H1 (cell line): ENCODE results near the gene TWIST2. TPM values are rescaled to one million over a fixed set of nuclear protein-coding genes. Genes with fewer than 3 reads are reported as not detected.

Experiments
- CTCF ChIA-PET: fragments of 300-600 bp; sonication (Branson Sonifier 250); formaldehyde crosslinking; loops from one replicate; lab custom pipeline; 2021; ENCODE audit not compliant: partially characterized antibody; lab: Charles Lee
- POLR2A ChIA-PET: fragments of 300-600 bp; sonication (Branson Sonifier 250); formaldehyde crosslinking; loops from one replicate; lab custom pipeline; 2021; ENCODE audit warnings: inconsistent platforms; ENCODE audit not compliant: partially characterized antibody; lab: Charles Lee
- DNase-seq, 2 experiments: peaks; one replicate each; pipeline versions ENCODE4 v3.0.0 to v3.0.0-alpha.2; 2010 to 2022; ENCODE audit warnings: low spot score in 2 of 2, low read depth in 1 of 2, mixed read lengths in 1 of 2
- FAIRE-seq: peaks from 2 replicates; lab custom pipeline; 2011; peaks lifted over from hg19 to GRCh38; lab: Jason Lieb, UNC
- H2AFZ ChIP-seq: 2 replicates; pipeline ENCODE4 v1.8.1; 2012; ENCODE audit warnings: low read length, inconsistent platforms
- H2AK5ac ChIP-seq: 2 replicates; pipeline ENCODE4 v1.6.1; 2013; ENCODE audit warnings: low read depth, low read length
- H2BK120ac ChIP-seq: replicated peaks from 2 replicates; pipeline ENCODE3; 2013; ENCODE audit warnings: low read depth, low read length, inconsistent platforms
- H2BK12ac ChIP-seq: 2 replicates; pipeline ENCODE4 v1.6.1; 2013; ENCODE audit warnings: low read depth, low read length
- H2BK15ac ChIP-seq: 2 replicates; pipeline ENCODE4 v1.6.1; 2013; ENCODE audit warnings: low read length
- H2BK20ac ChIP-seq: 2 replicates; pipeline ENCODE4 v1.6.1; 2013; ENCODE audit warnings: low read length
- H2BK5ac ChIP-seq: 2 replicates; pipeline ENCODE4 v1.6.1; 2013; ENCODE audit warnings: low read depth, low read length
- H3K14ac ChIP-seq: 2 replicates; pipeline ENCODE4 v1.6.1; 2013; ENCODE audit warnings: inconsistent platforms; ENCODE audit not compliant: insufficient read length
- H3K18ac ChIP-seq: 2 replicates; pipeline ENCODE4 v1.6.1; 2013; ENCODE audit warnings: low read length; ENCODE audit errors: extremely low read depth
- H3K23ac ChIP-seq: 2 replicates; pipeline ENCODE4 v1.6.1; 2013; ENCODE audit warnings: inconsistent platforms; ENCODE audit not compliant: insufficient read length
- H3K23me2 ChIP-seq: 2 replicates; pipeline ENCODE4 v1.6.1; 2013; ENCODE audit warnings: low read depth, low read length
- H3K27ac ChIP-seq: 2 replicates; pipeline ENCODE4 v1.6.1; 2011; ENCODE audit warnings: low read depth, low read length, inconsistent platforms
- H3K27me3 ChIP-seq, 4 experiments: replicated peaks in 1 of 4; 1 replicate in 1 of 4; 2 replicates in 3 of 4; pipeline versions ENCODE4 v1.6.1 to v1.8.1; 2011 to 2013; ENCODE audit warnings: low read length in 3 of 4, mild to moderate bottlenecking in 3 of 4, inconsistent platforms in 2 of 4, mixed read lengths in 2 of 4, moderate library complexity in 1 of 4; ENCODE audit not compliant: control insufficient read depth in 3 of 4, insufficient read depth in 3 of 4; ENCODE audit errors: extremely low read depth in 1 of 4
- H3K36me3 ChIP-seq, 4 experiments: 2 replicates each; pipeline versions ENCODE4 v1.6.1 to v1.8.1; 2011 to 2013; ENCODE audit warnings: mild to moderate bottlenecking in 4 of 4, low read length in 3 of 4, moderate library complexity in 2 of 4, control low read depth in 1 of 4, inconsistent platforms in 1 of 4; ENCODE audit not compliant: insufficient read depth in 4 of 4, control insufficient read depth in 2 of 4
- H3K4ac ChIP-seq: replicated peaks from 2 replicates; pipeline ENCODE3; 2013; ENCODE audit warnings: low read length, low read depth, mixed read lengths, inconsistent platforms; ENCODE audit not compliant: insufficient read length
- H3K4me1 ChIP-seq, 4 experiments: replicated peaks in 1 of 4; 1 replicate in 1 of 4; 2 replicates in 3 of 4; pipeline versions ENCODE4 v1.6.1 to v1.8.1; 2011 to 2013; ENCODE audit warnings: low read length in 3 of 4, inconsistent platforms in 2 of 4, mixed read lengths in 1 of 4; ENCODE audit not compliant: insufficient read depth in 4 of 4, control insufficient read depth in 3 of 4
- H3K4me2 ChIP-seq, 2 experiments: 2 replicates each; pipeline versions ENCODE4 v1.6.1 to v1.8.1; 2011 to 2013; ENCODE audit warnings: low read depth in 2 of 2, low read length in 2 of 2, control low read depth in 1 of 2, inconsistent platforms in 1 of 2, mild to moderate bottlenecking in 1 of 2; ENCODE audit not compliant: insufficient read depth in 1 of 2
- H3K4me3 ChIP-seq, 4 experiments: fragments of 200-600, 300-600 bp in 1 of 4; sonication (generic), shearing (Covaris generic), sonication (Bioruptor Twin) in 1 of 4; 2 replicates each; pipeline versions ENCODE4 v1.5.1 to v1.8.1; 2011 to 2016; ENCODE audit warnings: low read length in 4 of 4, low read depth in 3 of 4, control low read depth in 2 of 4, inconsistent platforms in 2 of 4, mild to moderate bottlenecking in 2 of 4, mixed read lengths in 1 of 4, moderate library complexity in 1 of 4; ENCODE audit not compliant: insufficient read depth in 2 of 4; ENCODE audit errors: extremely low read depth in 1 of 4
- H3K56ac ChIP-seq: replicated peaks from 2 replicates; pipeline ENCODE3; 2013; ENCODE audit warnings: low read depth, mild to moderate bottlenecking, mixed read lengths, low read length, inconsistent platforms; ENCODE audit not compliant: insufficient read length
- H3K79me1 ChIP-seq: 2 replicates; pipeline ENCODE4 v1.6.1; 2013; ENCODE audit warnings: low read depth, low read length, control low read depth
- H3K79me2 ChIP-seq, 2 experiments: 2 replicates each; pipeline versions ENCODE4 v1.6.1 to v1.8.1; 2012 to 2013; ENCODE audit warnings: low read length in 2 of 2, mild to moderate bottlenecking in 2 of 2, inconsistent platforms in 1 of 2; ENCODE audit not compliant: insufficient read depth in 2 of 2, control insufficient read depth in 1 of 2
- H3K9ac ChIP-seq, 4 experiments: replicated peaks in 1 of 4; 1 replicate in 1 of 4; 2 replicates in 3 of 4; pipeline versions ENCODE4 v1.6.1 to v1.8.1; 2011 to 2013; ENCODE audit warnings: low read depth in 3 of 4, low read length in 3 of 4, control low read depth in 2 of 4, mild to moderate bottlenecking in 2 of 4, moderate library complexity in 2 of 4, inconsistent platforms in 1 of 4; ENCODE audit errors: extremely low read depth in 1 of 4
- H3K9me3 ChIP-seq, 2 experiments: 2 replicates each; pipeline versions ENCODE4 v1.6.1 to v1.8.1; 2012 to 2013; ENCODE audit warnings: mild to moderate bottlenecking in 2 of 2, moderate library complexity in 2 of 2, control low read depth in 1 of 2, inconsistent platforms in 1 of 2, low read depth in 1 of 2, low read length in 1 of 2, mixed read lengths in 1 of 2; ENCODE audit not compliant: insufficient read depth in 2 of 2
- H4K20me1 ChIP-seq, 2 experiments: replicated peaks in 1 of 2; 2 replicates each; pipeline versions ENCODE3 to v1.8.1; 2011 to 2013; ENCODE audit warnings: inconsistent platforms in 2 of 2, low read length in 2 of 2, mild to moderate bottlenecking in 1 of 2; ENCODE audit not compliant: insufficient read depth in 2 of 2, control insufficient read depth in 1 of 2
- H4K5ac ChIP-seq: 2 replicates; pipeline ENCODE4 v1.6.1; 2013; ENCODE audit warnings: low read length, low read depth, mixed read lengths, inconsistent platforms; ENCODE audit not compliant: insufficient read length
- H4K8ac ChIP-seq: 2 replicates; pipeline ENCODE4 v1.8.0; 2013; ENCODE audit warnings: mild to moderate bottlenecking, moderate library complexity, low read length, inconsistent platforms; ENCODE audit not compliant: insufficient read depth; ENCODE audit errors: extremely low read depth
- H4K91ac ChIP-seq: replicated peaks from 2 replicates; pipeline ENCODE3; 2013; ENCODE audit warnings: low read length, mixed read lengths, inconsistent platforms; ENCODE audit not compliant: insufficient read length
- HDAC2 ChIP-seq, 2 experiments: fragments of 300-600 bp in 1 of 2; sonication (generic) in 1 of 2; IDR thresholded peaks; 2 replicates each; pipeline ENCODE4 v1.6.1; 2011 to 2012; ENCODE audit warnings: low read depth in 2 of 2, low read length in 2 of 2, mild to moderate bottlenecking in 2 of 2, moderate library complexity in 2 of 2, borderline replicate concordance in 1 of 2, inconsistent platforms in 1 of 2
- TAF7 ChIP-seq: optimal IDR thresholded peaks from 2 replicates; pipeline ENCODE3; 2011; ENCODE audit warnings: low read depth, mild to moderate bottlenecking, inconsistent platforms, low read length, moderate library complexity, borderline replicate concordance
- WGBS, 2 experiments: shearing (Covaris generic) in 1 of 2; methylation state at CpG; one replicate each; pipeline versions ENCODE4 v1.1.6 to v1.1.7; 2013 to 2015; ENCODE audit warnings: low lambda C conversion rate in 2 of 2, mixed read lengths in 2 of 2, inconsistent platforms in 1 of 2, low coverage in 1 of 2, missing lambda C conversion rate in 1 of 2; ENCODE audit not compliant: insufficient replicate concordance in 2 of 2, insufficient coverage in 1 of 2, insufficient read length in 1 of 2; ENCODE audit errors: extremely low coverage in 1 of 2, missing lambda C conversion rate in 1 of 2; 5-methylcytosine and 5-hydroxymethylcytosine counted together
- polyA plus RNA-seq, 7 experiments: library from polyadenylated mRNA; depleted of rRNA in 3 of 7; stranded (reverse) in 5 of 7; unstranded in 2 of 7; fragments of >200 nt in 5 of 7; fragments of 200-250 nt in 2 of 7; gene quantifications; 1 replicate in 5 of 7; 2 replicates in 1 of 7; 4 replicates in 1 of 7; pipeline versions ENCODE4 v1.2.1 to v1.2.3, GENCODE V29; 2011 to 2013; ENCODE audit warnings: missing spikeins in 2 of 7, mixed read lengths in 2 of 7
- total RNA-seq: library from RNA; stranded (reverse); fragmentation: NEBNext Ultra II Directional; extraction: Animal tissue kit (Norgen Biotek cat#: 25700); gene quantifications from 2 replicates; pipeline ENCODE4 v1.2.1, GENCODE V29; 2021

TWIST2 gene
- total and polyA plus RNA-seq, 2 of the 8 experiments (the other 6 are each of a cell fraction or from before 2014, with no cell fraction given): 2.6 to 4.3 TPM

GRCh38 chr2:238929242-238930081 is 81.6 kb downstream of the TWIST2 start:
- POLR2A ChIA-PET: no interaction called here
- Histone ChIP-seq H2AFZ (no peak overlapping the region), H3K18ac (no peak overlapping the region), H4K20me1 (no peaks in the 10 kb centered on the region), H3K9ac (no peak overlapping the region), H3K4ac (no peak overlapping the region), H3K4me3 (no peak overlapping the region), H2BK20ac (no peak overlapping the region)
- no peak for FAIRE-seq
- CTCF ChIA-PET: no interaction called here
- WGBS, 2 experiments: 82% methylated on average over 12 of the region's 12 CpGs; no CpG with 5 or more reads in 1 of the 2 experiments
- TF ChIP-seq TAF7 (no peak), HDAC2 (IDR thresholded peaks at IDR 0.05; ENCODE audit: borderline replicate concordance in 1 of 2, low read depth in 2 of 2, low read length in 2 of 2) (no peak)
- TF ChIP-seq, all 59 proteins: peak for 0
- Histone ChIP-seq H3K9me3 (no peaks in the 10 kb centered on the region), H2AK5ac (no peak overlapping the region), H3K27ac (no peak overlapping the region), H3K4me2 (no peak overlapping the region), H2BK5ac (no peak overlapping the region), H3K36me3 (no peaks in the 10 kb centered on the region), H3K23me2 (no peaks in the 10 kb centered on the region), H3K79me2 (no peaks in the 10 kb centered on the region), H4K91ac (no peak overlapping the region), H3K27me3 (no peaks in the 10 kb centered on the region), H4K5ac (no peak overlapping the region), H3K23ac (no peak overlapping the region), H3K4me1 (no peaks in the 10 kb centered on the region), H2BK12ac (no peak overlapping the region), H2BK120ac (no peak overlapping the region), H3K14ac (no peak overlapping the region), H3K56ac (no peak overlapping the region), H2BK15ac (no peak overlapping the region), H3K79me1 (no peaks in the 10 kb centered on the region), H4K8ac (no peak overlapping the region)
- DNase-seq: no peak
